Keratinocyte (primary cell): ENCODE results near the gene MIER3.

ENCODE experiments used
- CTCF ChIP-seq, 3 experiments: IDR thresholded peaks in 1 of 3; conservative IDR thresholded peaks in 1 of 3; optimal IDR thresholded peaks in 1 of 3; 2 replicates in 2 of 3; 3 replicates in 1 of 3; pipeline versions ENCODE3 to v1.5.1; 2011; ENCODE audit warnings: low read length in 3 of 3, mild to moderate bottlenecking in 3 of 3, moderate library complexity in 2 of 3, control low read depth in 1 of 3, inconsistent platforms in 1 of 3; ENCODE audit not compliant: insufficient read depth in 2 of 3; ENCODE audit errors: extremely low read depth in 1 of 3
- EZH2 ChIP-seq: IDR thresholded peaks from one replicate; pipeline ENCODE4 v1.6.1; 2012; ENCODE audit warnings: inconsistent platforms, mild to moderate bottlenecking, low read length, moderate library complexity

GRCh38 chr5:56896763-56897162, 55.2 kb downstream of the MIER3 start:
- TF ChIP-seq CTCF (optimal IDR thresholded peaks at IDR 0.05 in 1 of 3, IDR thresholded peaks at IDR 0.05 in 1 of 3, conservative IDR thresholded peaks at IDR 0.05 in 1 of 3; ENCODE audit: extremely low read depth in 1 of 3, insufficient read depth in 2 of 3, low read length in 3 of 3) (no peak), EZH2 (no peak)
